OCI-LY1 (cell line): ENCODE data around the gene RAMP3.

Source experiments
- H2AFZ ChIP-seq: fragments of 200-600 bp; sonication (generic), shearing (Covaris generic); 2 replicates; pipeline ENCODE4 v1.6.0; 2014; ENCODE audit warnings: antibody characterized with exemption, mild to moderate bottlenecking, low read length
- H3F3A ChIP-seq: fragments of 200-600 bp; sonication (generic), shearing (Covaris generic); 2 replicates; pipeline ENCODE4 v1.6.0; 2014; ENCODE audit warnings: mild to moderate bottlenecking, antibody characterized with exemption, low read length, moderate library complexity; ENCODE audit not compliant: insufficient read depth
- H3K27ac ChIP-seq: fragments of 200-600 bp; sonication (generic); 2 replicates; pipeline ENCODE4 v1.5.1; 2014; ENCODE audit warnings: low read length, mixed run types, mild to moderate bottlenecking, low read depth; ENCODE audit not compliant: poor library complexity, severe bottlenecking
- H3K27me3 ChIP-seq: fragments of 200-600 bp; sonication (generic); 2 replicates; pipeline ENCODE4 v1.6.0; 2014; ENCODE audit warnings: antibody characterized with exemption, mild to moderate bottlenecking, low read length, moderate library complexity; ENCODE audit not compliant: insufficient read depth
- H3K36me3 ChIP-seq: fragments of 200-600 bp; sonication (generic); 2 replicates; pipeline ENCODE4 v1.6.1; 2014; ENCODE audit warnings: mild to moderate bottlenecking, antibody characterized with exemption, low read length, moderate library complexity, mixed read lengths; ENCODE audit not compliant: insufficient read depth
- H3K4me1 ChIP-seq: fragments of 200-600 bp; sonication (generic); 2 replicates; pipeline ENCODE4 v1.5.1; 2014; ENCODE audit warnings: mild to moderate bottlenecking, low read length, moderate library complexity; ENCODE audit not compliant: insufficient read depth, severe bottlenecking
- H3K4me2 ChIP-seq: fragments of 200-600 bp; sonication (generic), shearing (Covaris generic); 2 replicates; pipeline ENCODE4 v1.6.1; 2014; ENCODE audit warnings: low read length
- H3K4me3 ChIP-seq: fragments of 200-600 bp; sonication (generic); 2 replicates; pipeline ENCODE4 v1.5.1; 2014; ENCODE audit warnings: low read length, low read depth, mild to moderate bottlenecking, mixed read lengths; ENCODE audit not compliant: poor library complexity, severe bottlenecking
- H3K79me2 ChIP-seq: fragments of 200-600 bp; shearing (Covaris generic); 2 replicates; pipeline ENCODE4 v1.6.1; 2016; ENCODE audit warnings: mixed run types, low read length, mixed read lengths; ENCODE audit not compliant: insufficient read depth
- H3K9ac ChIP-seq: fragments of 200-600 bp; sonication (generic), shearing (Covaris generic); 2 replicates; pipeline ENCODE4 v1.6.1; 2014; ENCODE audit warnings: mild to moderate bottlenecking, low read length, mixed read lengths
- H3K9me2 ChIP-seq: fragments of 200-600 bp; sonication (generic), shearing (Covaris generic); 2 replicates; pipeline ENCODE4 v1.6.1; 2014; ENCODE audit warnings: low read depth, mild to moderate bottlenecking, low read length, mixed read lengths
- H3K9me3 ChIP-seq: fragments of 200-600 bp; shearing (Covaris generic); 2 replicates; pipeline ENCODE4 v1.6.1; 2014; ENCODE audit warnings: low read length, mixed read lengths
- H4K20me1 ChIP-seq: fragments of 200-600 bp; sonication (generic), shearing (Covaris generic); 2 replicates; pipeline ENCODE4 v1.6.0; 2016; ENCODE audit warnings: mild to moderate bottlenecking, low read length; ENCODE audit not compliant: insufficient read depth
- CTCF ChIP-seq: fragments of 200-600 bp; sonication (generic), shearing (Covaris generic); IDR thresholded peaks from 2 replicates; pipeline ENCODE4 v1.5.1; 2017; ENCODE audit warnings: mild to moderate bottlenecking, antibody characterized with exemption, low read length, moderate library complexity, mixed read lengths
- EZH2 ChIP-seq: fragments of 200-600 bp; sonication (generic), shearing (Covaris generic); IDR thresholded peaks from 2 replicates; pipeline ENCODE4 v1.8.0; 2017; ENCODE audit warnings: borderline replicate concordance, mixed run types, mild to moderate bottlenecking, antibody characterized with exemption, low read length, moderate library complexity, mixed read lengths

Gene RAMP3

GRCh38 chr7:45189151-45189970 lies 31.8 kb downstream of the RAMP3 start:
- Histone ChIP-seq H3K9ac (no peak overlapping the region), H3K79me2 (no peaks in the 10 kb centered on the region), H3K4me3 (no peak overlapping the region), H3K9me3 (no peaks in the 10 kb centered on the region), H3K4me1 (no peaks in the 10 kb centered on the region), H3K4me2 (no peak overlapping the region), H3K27me3 (peaks cover 32% of the 10 kb centered on the region), H4K20me1 (no peaks in the 10 kb centered on the region), H3K27ac (no peak overlapping the region), H3K36me3 (no peaks in the 10 kb centered on the region), H2AFZ (no peak overlapping the region), H3K9me2 (no peaks in the 10 kb centered on the region), H3F3A (no peaks in the 10 kb centered on the region)
- TF ChIP-seq EZH2, result no peak
- TF ChIP-seq CTCF, result no peak

GRCh38 chr7:45190406-45191165 lies 33.0 kb downstream of the RAMP3 start:
- Histone ChIP-seq H3K4me3 (no peak overlapping the region), H4K20me1 (no peaks in the 10 kb centered on the region), H3K36me3 (no peaks in the 10 kb centered on the region), H3K9me2 (no peaks in the 10 kb centered on the region), H3K27ac (no peak overlapping the region), H3K4me2 (no peak overlapping the region), H3K79me2 (no peaks in the 10 kb centered on the region), H3K4me1 (no peaks in the 10 kb centered on the region), H3F3A (no peaks in the 10 kb centered on the region), H2AFZ (no peak overlapping the region), H3K9me3 (no peaks in the 10 kb centered on the region), H3K27me3 (peaks cover 28% of the 10 kb centered on the region), H3K9ac (no peak overlapping the region)
- TF ChIP-seq CTCF (no peak), EZH2 (no peak)

- no peaks in the 10 kb centered on the region for H3F3A ChIP-seq
- TF ChIP-seq CTCF (no peak), EZH2 (no peak)
- no peak overlapping the region for H3K9ac ChIP-seq
- H2AFZ ChIP-seq, result no peak overlapping the region
- H4K20me1 ChIP-seq, result no peaks in the 10 kb centered on the region
- no peak overlapping the region for H3K4me2 ChIP-seq
- H3K27ac ChIP-seq, result no peak overlapping the region
- no peaks in the 10 kb centered on the region for H3K4me1 ChIP-seq
- peaks cover 20% of the 10 kb centered on the region; the same call in 1 of the 2 replicates for H3K27me3 ChIP-seq
- no peaks in the 10 kb centered on the region for H3K36me3 ChIP-seq
- H3K9me3 ChIP-seq, result no peaks in the 10 kb centered on the region
- no peaks in the 10 kb centered on the region for H3K9me2 ChIP-seq
- no peaks in the 10 kb centered on the region for H3K79me2 ChIP-seq
- H3K4me3 ChIP-seq, result no peak overlapping the region
Measured at GRCh38 chr7:45191396-45191795, 33.8 kb downstream of the RAMP3 start.
